ENCODE measurements around the gene BAHCC1. TPM values are rescaled to one million over a fixed set of nuclear protein-coding genes. Genes with fewer than 3 reads are reported as not detected.

Gene BAHCC1
- total and polyA plus RNA-seq, 9 donors, result 6.9 to 17.4 (median 14.7) TPM

DNA sequence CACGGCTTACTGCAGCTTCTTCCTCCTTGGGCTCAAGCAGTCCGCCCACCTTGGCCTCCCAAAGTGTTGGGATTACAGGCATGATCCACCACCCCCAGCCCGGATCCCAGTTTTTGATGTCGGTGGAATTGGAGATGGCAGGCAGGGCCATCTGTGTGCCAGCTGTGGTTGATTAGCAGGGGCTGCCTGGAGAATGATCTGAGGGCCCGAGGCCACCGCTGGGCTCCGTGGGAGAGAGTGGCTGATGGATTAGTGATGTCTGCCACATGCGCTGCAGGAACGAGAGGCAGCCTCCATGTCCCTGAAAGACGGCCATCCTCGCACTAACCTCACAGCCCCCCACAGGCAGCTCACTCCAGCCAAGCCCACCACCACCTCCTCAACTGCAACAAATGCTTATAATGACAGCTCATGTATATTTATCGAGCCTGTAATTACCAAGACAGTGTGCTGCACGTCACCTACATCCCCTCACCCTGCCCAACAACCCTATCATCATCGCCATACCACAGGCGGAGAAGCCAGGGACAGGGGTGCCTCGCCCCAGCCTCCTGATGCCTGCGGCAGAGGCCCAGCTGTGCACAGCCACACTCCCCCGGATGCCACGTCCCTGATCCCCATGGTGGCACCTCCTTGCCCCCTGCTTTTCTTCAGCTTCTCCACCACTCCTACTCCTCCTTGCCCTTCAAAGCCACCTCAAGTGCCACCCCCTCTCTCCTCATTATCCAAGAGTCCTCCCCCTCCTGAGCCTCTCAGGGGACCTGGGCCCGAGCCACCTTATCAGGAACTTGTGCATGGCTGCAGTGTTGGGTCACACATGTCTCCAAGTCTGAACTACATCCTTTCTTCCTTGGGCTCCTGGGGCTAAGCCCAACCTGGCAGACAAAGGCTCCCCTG, 84.2 kb downstream of the BAHCC1 start:
- H3K27ac ChIP-seq (ENCODE audit: low read length), result no peak overlapping the region
- peaks cover 45% of the 10 kb centered on the region for H3K4me1 ChIP-seq (ENCODE audit: control insufficient read depth, insufficient read depth, low read length)
- H3K9me3 ChIP-seq (replicated peaks; ENCODE audit: control insufficient read depth, low read depth, low read length), result no peaks in the 10 kb centered on the region
- H3K4me3 ChIP-seq (ENCODE audit: low read length), result no peak overlapping the region
- 66% methylated on average over 13 of the region's 20 CpGs for WGBS (ENCODE audit: insufficient coverage)
- H3K27me3 ChIP-seq (ENCODE audit: control insufficient read depth, insufficient read depth, low read length), result peaks cover 38% of the 10 kb centered on the region
- H3K36me3 ChIP-seq (ENCODE audit: control insufficient read depth, insufficient read depth, low read length), result no peaks in the 10 kb centered on the region
- no peak for DNase-seq

GRCh38 chr17:81480140-81481072, 85.1 kb downstream of the BAHCC1 start:
- WGBS (ENCODE audit: insufficient coverage), result 33% methylated on average over 17 of the region's 21 CpGs
- Histone ChIP-seq H3K4me1 (ENCODE audit: control insufficient read depth, insufficient read depth, low read length) (peaks cover 48% of the 10 kb centered on the region), H3K27ac (ENCODE audit: low read length) (no peak overlapping the region), H3K27me3 (ENCODE audit: control insufficient read depth, insufficient read depth, low read length) (peaks cover 29% of the 10 kb centered on the region), H3K36me3 (ENCODE audit: control insufficient read depth, insufficient read depth, low read length) (no peaks in the 10 kb centered on the region), H3K4me3 (ENCODE audit: low read length) (no peak overlapping the region), H3K9me3 (replicated peaks; ENCODE audit: control insufficient read depth, low read depth, low read length) (no peaks in the 10 kb centered on the region)
- no peak for DNase-seq

- 0% methylated on average over 84 of the region's 94 CpGs for WGBS (ENCODE audit: insufficient coverage)
- Histone ChIP-seq H3K9me3 (replicated peaks; ENCODE audit: control insufficient read depth, low read depth, low read length) (no peaks in the 10 kb centered on the region), H3K27ac (ENCODE audit: low read length) (no peak overlapping the region), H3K4me1 (ENCODE audit: control insufficient read depth, insufficient read depth, low read length) (peaks cover 48% of the 10 kb centered on the region), H3K27me3 (ENCODE audit: control insufficient read depth, insufficient read depth, low read length) (peaks cover 22% of the 10 kb centered on the region), H3K4me3 (ENCODE audit: low read length) (peak overlapping the region; percentile 31), H3K36me3 (ENCODE audit: control insufficient read depth, insufficient read depth, low read length) (no peaks in the 10 kb centered on the region)
- DNase-seq, result peak; percentile 93
These were observed 86.0 kb downstream of the BAHCC1 start for GRCh38 chr17:81481073-81481799.

GRCh38 chr17:81481815-81482505, 86.7 kb downstream of the BAHCC1 start:
- Histone ChIP-seq H3K9me3 (replicated peaks; ENCODE audit: control insufficient read depth, low read depth, low read length) (no peaks in the 10 kb centered on the region), H3K4me3 (ENCODE audit: low read length) (peak overlapping the region; percentile 31), H3K36me3 (ENCODE audit: control insufficient read depth, insufficient read depth, low read length) (no peaks in the 10 kb centered on the region), H3K27ac (ENCODE audit: low read length) (no peak overlapping the region), H3K4me1 (ENCODE audit: control insufficient read depth, insufficient read depth, low read length) (peaks cover 48% of the 10 kb centered on the region), H3K27me3 (ENCODE audit: control insufficient read depth, insufficient read depth, low read length) (peaks cover 20% of the 10 kb centered on the region)
- WGBS (ENCODE audit: insufficient coverage), result 48% methylated on average over 5 of the region's 18 CpGs
- DNase-seq, result no peak

- Histone ChIP-seq H3K27me3 (ENCODE audit: control insufficient read depth, insufficient read depth, low read length) (peaks cover 20% of the 10 kb centered on the region), H3K4me1 (ENCODE audit: control insufficient read depth, insufficient read depth, low read length) (peaks cover 53% of the 10 kb centered on the region), H3K4me3 (ENCODE audit: low read length) (no peak overlapping the region), H3K36me3 (ENCODE audit: control insufficient read depth, insufficient read depth, low read length) (no peaks in the 10 kb centered on the region), H3K9me3 (replicated peaks; ENCODE audit: control insufficient read depth, low read depth, low read length) (no peaks in the 10 kb centered on the region), H3K27ac (ENCODE audit: low read length) (peak overlapping the region; percentile 81)
- WGBS (ENCODE audit: insufficient coverage), result 34% methylated on average over 6 of the region's 11 CpGs
- peak; percentile 72 for DNase-seq
These were observed 87.4 kb downstream of the BAHCC1 start for GRCh38 chr17:81482673-81483072.

GRCh38 chr17:81483085-81483861, 88.0 kb downstream of the BAHCC1 start:
- H3K27ac ChIP-seq (ENCODE audit: low read length), result peak overlapping the region; percentile 81
- 28% methylated on average over 27 of the region's 29 CpGs for WGBS (ENCODE audit: insufficient coverage)
- peak; percentile 87 for DNase-seq

GRCh38 chr17:81483862-81484194, 88.6 kb downstream of the BAHCC1 start:
- H3K27ac ChIP-seq (ENCODE audit: low read length), result peak overlapping the region; percentile 81
- peak overlapping the region; percentile 25 for H3K4me3 ChIP-seq (ENCODE audit: low read length)
- DNase-seq, result no peak
- 7% methylated on average over 32 of the region's 32 CpGs for WGBS (ENCODE audit: insufficient coverage)
- H3K4me1 ChIP-seq (ENCODE audit: control insufficient read depth, insufficient read depth, low read length), result peaks cover 60% of the 10 kb centered on the region
- H3K27me3 ChIP-seq (ENCODE audit: control insufficient read depth, insufficient read depth, low read length), result peaks cover 20% of the 10 kb centered on the region
- no peaks in the 10 kb centered on the region for H3K36me3 ChIP-seq (ENCODE audit: control insufficient read depth, insufficient read depth, low read length)
- H3K9me3 ChIP-seq (replicated peaks; ENCODE audit: control insufficient read depth, low read depth, low read length), result no peaks in the 10 kb centered on the region

More at GRCh38 chr17:81483085-81483861, 88.0 kb downstream of the BAHCC1 start:
- H3K9me3 ChIP-seq (replicated peaks; ENCODE audit: control insufficient read depth, low read depth, low read length), result no peaks in the 10 kb centered on the region
- H3K36me3 ChIP-seq (ENCODE audit: control insufficient read depth, insufficient read depth, low read length), result no peaks in the 10 kb centered on the region
- peaks cover 55% of the 10 kb centered on the region for H3K4me1 ChIP-seq (ENCODE audit: control insufficient read depth, insufficient read depth, low read length)
- peaks cover 20% of the 10 kb centered on the region for H3K27me3 ChIP-seq (ENCODE audit: control insufficient read depth, insufficient read depth, low read length)
- peak overlapping the region; percentile 25 for H3K4me3 ChIP-seq (ENCODE audit: low read length)

DNA sequence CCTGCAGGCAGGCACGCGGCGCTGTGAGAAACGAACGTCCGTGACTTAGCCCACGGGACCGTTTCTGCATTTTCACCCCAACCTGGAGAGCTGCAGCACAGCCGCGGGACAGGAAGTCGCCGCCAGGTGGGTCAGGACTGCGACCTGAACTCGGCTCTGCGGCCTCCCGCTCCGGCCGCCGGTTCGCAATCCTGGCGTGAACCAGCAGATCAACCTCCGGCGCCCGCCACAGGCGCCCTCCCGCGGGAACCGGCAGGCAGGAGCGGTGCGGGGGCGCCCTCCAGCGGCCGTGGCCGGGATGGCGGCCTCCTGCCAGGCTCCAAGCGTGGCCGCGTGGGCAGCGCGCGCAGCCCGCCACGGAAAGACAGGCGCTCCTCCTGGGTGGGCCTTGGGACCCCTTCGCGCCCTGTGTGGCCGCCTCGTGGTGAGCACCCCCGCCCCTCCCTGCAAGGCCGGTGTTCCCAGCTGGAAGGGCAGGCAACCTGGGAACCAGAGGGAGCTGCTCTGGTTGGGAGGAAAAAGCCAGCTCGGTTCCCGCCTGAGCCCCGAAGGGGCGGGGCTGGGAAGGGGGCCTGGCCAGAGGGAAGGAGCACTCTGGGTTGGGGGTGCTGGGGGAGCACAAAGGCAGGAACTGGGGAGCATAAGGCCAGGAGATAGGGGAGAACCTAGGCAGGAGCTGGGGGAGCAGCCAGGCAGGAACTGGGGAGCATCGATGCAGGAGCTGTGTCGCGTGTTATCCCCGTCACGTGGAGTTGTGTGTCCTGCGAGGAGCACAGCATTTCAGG, 89.1 kb downstream of the BAHCC1 start:
- Histone ChIP-seq H3K4me3 (ENCODE audit: low read length) (peak overlapping the region; percentile 37), H3K27ac (ENCODE audit: low read length) (no peak overlapping the region), H3K36me3 (ENCODE audit: control insufficient read depth, insufficient read depth, low read length) (no peaks in the 10 kb centered on the region), H3K27me3 (ENCODE audit: control insufficient read depth, insufficient read depth, low read length) (peaks cover 20% of the 10 kb centered on the region), H3K9me3 (replicated peaks; ENCODE audit: control insufficient read depth, low read depth, low read length) (no peaks in the 10 kb centered on the region), H3K4me1 (ENCODE audit: control insufficient read depth, insufficient read depth, low read length) (peaks cover 64% of the 10 kb centered on the region)
- peak; percentile 92 for DNase-seq
- 3% methylated on average over 60 of the region's 60 CpGs for WGBS (ENCODE audit: insufficient coverage)

Data from muscle of leg (tissue), 11 donors.